ENCODE measurements around the gene PRICKLE2.

PRICKLE2 gene

DNA sequence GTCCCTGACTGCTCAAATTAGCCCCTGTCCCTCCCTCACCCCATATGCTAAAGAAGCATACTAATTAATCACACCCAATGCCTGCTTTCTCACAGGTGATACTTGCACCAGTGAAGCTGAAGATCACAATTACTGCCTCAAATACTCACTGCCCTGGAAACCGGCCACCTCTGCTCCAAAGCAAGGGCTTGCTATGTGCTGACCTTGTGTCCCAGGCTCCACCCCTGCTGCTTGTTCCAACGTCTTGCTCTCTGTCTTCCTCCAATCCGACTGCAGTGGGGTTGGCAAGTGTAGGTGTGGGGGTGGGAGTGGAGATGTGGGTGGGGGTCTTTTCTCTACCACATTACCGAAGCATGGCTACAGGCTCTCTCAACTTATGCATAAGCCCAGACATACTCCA lies 146.3 kb downstream of the PRICKLE2 start:
- FAIRE-seq (no peak), DNase-seq (ENCODE audit: low spot score) (no peak)

DNA sequence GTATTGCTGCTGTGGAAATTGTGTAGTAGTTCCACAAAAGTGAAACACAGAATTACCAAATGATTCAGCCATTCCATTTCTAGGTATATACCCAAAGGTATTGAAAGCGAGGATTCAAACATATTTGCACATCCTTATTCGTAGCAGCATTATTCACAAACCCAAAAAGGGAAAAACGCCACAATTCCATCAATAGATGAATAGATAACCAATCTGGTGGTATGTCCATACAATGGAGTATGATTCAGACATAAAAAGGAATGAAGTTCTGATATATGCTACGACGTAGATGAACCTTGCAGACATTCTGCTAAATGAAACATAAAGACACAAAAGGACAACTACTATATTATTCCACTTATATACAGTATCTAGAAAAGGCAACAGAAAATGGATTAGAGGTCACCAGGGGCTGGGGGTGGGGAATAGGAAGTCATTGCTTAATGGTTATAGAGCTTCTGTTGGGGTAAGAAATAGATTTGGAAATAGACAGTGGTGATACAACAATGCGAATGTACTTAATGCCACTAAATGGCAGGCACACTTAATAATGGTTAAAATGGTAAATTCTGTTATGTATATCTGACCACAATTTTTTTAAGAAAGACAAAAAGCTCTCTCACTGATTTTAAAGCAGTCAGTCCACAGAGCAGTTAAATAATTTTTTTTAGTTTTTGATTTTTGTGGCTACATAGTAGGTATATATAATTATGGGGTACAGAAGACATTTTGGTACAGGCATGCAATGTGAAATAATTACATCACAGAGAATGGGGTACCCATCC lies 150.2 kb downstream of the PRICKLE2 start:
- no peak for DNase-seq (ENCODE audit: low spot score)
- no peak for FAIRE-seq

DNA sequence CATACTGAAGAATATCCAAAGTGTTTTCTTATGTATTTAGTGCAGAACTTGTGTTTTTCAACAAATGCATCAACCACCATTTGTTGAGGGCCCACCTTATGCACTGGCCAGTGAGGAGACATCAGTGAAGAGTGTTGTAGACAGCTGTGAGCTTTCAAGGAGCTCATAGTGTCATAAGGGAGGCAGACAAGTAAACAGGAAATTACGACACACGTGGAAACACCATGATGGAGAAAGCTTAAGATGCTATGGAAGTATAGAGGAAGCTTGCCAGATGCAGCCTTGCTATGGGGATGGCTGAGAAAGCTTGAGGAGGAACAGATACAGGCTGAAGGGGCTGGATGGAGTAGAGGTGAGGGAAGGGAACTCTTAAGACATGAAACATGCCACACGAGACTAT lies 151.2 kb downstream of the PRICKLE2 start:
- no peak for DNase-seq (ENCODE audit: low spot score)

DNA sequence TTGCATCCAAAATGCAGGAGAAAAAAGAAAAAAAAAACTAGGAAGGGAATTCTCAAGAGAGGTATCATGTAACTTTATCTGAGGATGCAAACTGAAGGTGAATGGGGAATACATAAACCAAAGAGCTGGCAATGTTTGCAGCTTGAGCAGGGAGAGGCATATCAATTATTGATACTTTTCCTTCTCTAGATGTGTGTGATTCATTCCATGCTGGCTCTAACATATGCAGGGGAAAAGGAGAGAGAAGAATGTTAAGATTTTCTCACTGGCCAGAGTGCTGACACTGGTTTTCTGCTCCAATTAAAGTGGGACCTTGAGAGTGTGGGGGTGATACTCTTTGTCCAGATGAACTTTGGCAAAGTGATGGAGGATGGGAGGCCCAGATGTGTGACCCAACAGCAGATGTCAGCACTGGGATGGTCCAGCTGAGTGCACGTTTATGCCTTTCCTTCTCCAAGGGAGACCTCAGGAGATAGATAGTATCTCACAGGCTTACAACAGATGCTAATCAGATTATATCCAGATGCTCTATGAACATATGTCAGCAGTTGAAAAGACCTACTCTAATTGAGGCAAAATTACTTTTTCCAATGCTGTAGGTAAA lies 152.0 kb downstream of the PRICKLE2 start:
- FAIRE-seq (no peak), DNase-seq (ENCODE audit: low spot score) (no peak)

More for the DNA sequence above, 151.2 kb downstream of the PRICKLE2 start:
- FAIRE-seq = no peak

DNA sequence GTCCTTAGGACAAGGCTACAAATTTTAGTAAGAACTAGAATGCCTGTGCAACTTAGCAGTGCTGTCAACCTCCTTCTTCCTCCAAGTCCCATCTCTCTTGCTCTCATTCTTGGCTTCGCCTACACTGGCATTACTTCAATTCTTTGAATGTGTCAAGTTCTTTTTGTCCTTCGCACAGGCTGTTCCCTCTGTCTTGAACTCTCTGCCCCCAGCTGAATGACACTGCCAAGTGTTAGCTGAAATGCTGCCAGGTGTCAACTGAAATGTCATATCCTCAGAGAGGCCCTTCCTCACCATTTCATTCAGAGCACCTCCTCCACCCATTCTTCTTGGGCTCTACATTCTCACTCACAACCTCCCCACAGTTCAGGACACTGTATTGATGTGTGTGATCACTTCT lies 153.1 kb downstream of the PRICKLE2 start:
- DNase-seq (ENCODE audit: low spot score) = no peak
- no peak for FAIRE-seq

DNA sequence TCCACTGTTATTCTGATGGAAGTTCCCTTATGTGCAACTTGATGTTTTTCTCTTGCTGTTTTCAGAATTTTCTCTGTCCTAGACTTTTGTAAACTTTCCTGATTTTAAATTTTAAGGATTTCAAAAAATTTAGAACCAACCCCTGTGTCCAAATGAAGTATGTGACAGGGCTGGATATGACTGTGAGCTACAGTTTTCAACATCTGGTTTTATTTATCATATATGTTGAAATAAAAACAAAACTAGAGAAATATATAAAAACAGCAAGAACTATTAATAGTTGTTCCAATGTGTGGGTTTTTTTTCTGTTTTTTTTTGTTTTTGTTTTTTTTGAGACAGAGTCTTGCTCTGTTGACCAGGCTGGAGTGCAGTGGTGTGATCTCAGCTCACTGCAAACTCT lies 154.6 kb downstream of the PRICKLE2 start:
- no peak for DNase-seq (ENCODE audit: low spot score)
- no peak for FAIRE-seq

DNA sequence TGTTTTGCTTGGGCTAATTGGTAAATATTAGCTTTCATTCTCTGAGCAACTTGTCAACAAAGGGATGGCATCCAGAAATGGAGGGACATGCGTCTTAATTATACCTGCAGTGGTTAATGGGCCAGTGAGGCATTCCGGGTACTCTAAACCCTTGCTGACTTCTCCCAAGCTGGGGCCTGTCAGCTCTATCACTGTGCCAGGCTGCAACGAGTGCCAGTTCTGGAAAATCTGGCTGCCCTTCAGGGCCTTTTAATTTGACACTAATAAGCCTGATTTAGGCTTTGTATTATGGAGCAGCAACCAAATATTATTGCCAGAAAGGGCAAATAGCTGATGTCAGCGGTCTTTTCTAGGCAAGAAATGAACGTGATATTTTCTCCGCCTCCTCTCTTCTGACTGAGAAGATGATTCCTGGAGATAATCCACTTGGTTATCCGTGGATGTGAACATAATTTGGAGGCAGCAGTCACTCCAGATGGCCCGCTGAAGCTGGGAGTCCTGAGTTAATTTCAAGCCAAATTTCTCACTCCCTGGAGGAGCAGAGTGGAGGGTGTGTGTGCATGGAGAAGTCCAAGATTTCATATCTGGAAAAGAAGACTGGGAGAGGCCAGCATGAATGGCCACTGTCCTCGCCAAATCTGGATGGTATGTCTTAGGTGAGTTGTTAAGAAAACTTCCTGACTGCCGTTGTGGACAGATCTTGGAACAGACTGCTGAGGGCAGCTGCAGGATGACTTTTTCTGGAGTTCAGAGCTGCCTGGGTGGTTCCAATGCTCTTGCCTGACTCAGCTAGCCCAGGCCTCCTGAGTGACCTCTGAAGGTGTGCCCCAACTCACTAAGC lies 157.5 kb downstream of the PRICKLE2 start:
- FAIRE-seq = no peak

DNA sequence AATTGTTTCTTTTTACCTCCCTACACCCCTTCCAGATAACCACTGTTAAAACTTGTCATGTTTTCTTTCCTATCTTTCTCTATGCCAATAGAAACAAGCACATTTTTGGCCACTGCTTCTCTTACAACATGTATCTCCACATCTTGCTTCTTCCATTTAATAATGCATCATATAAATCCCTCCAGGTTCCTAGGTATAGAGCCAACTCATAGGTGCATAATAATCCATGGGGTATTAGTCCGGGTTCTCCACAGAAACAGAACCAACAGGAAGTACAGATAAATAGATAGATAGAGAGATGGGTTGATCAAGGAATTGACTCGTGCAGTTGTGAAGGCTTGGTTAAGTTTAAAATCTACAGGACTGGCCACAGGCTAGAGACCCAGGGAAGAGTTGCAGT lies 160.5 kb downstream of the PRICKLE2 start:
- no peak for DNase-seq (ENCODE audit: low spot score)
- no peak for FAIRE-seq

More for the DNA sequence above, 157.5 kb downstream of the PRICKLE2 start:
- DNase-seq (ENCODE audit: low spot score) = no peak

DNA sequence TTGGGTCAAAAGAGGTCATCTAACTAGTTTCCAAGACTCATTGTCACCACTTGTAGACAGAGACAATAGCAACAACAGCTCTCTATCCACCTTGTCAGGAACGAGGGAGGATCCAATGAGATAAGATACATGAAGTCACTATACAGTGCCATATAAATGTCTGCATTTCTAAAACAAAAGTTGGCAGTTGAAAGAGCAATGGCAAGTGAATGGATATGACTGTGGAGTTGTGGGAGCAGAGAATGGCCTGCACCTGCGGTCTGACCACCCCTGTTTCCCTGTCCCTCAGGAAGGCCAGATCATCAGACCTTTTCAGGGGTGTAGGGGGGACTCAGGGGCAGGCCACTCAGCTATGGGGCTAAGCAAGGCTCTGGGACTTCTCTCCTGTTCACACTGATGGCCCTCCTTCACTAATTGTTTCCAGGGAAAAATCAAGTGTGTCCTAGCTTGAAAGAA lies 161.3 kb downstream of the PRICKLE2 start:
- FAIRE-seq = peak; percentile 58
- no peak for DNase-seq (ENCODE audit: low spot score)

DNA sequence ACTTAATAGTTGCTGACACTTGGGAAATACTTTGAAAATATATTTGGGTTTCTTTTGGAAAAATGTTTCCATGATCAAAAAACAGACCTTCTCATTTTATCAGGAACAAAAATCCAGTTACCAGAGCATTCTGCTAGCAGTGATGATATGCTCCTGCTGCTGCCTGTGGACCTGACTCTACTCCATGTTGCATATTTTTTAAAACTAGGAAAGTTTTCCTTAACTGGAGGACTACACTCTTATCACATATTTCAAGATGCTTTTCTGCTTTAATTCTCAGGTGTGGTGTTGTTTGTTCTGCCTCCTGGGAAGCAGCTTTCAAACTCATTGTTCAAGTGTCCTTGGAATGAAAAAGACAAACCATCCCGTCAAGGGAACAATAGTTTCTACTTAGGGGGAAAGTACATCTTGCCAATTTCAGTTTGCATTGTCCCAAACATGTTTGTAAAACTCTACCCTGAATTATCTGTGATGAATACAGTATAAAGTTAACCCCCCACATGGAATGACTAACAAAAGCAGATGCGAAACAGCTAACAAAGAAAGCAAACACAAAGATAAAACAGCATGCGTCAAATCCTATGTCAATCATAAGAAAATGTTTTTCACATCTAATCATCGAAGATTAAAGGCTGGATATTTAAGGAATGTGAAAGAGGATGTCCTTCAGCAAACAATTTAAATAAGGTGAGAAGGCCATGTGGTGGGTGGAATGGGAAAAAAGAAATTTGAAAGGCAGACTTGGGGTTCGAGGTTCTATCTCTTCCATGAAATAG lies 161.9 kb downstream of the PRICKLE2 start:
- no peak for DNase-seq (ENCODE audit: low spot score)
- no peak for FAIRE-seq

DNA sequence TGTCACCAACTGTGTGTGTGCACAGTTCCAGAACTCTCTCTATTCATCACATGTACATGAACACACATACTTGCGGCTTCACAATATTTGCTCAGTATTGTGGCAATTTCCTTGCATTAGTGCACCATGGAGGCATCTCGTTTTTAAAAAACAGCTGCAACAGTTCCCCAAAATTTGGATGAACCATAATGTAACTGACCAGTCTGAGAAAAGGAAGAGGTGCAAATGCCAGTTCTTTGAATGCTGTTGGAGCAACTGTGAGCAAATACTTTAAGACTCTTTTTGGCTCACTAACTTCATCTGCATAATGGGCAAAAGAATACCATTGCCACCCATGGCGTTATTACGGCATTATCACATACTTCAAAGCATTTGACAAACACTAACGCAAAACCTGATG lies 163.6 kb downstream of the PRICKLE2 start:
- FAIRE-seq (no peak), DNase-seq (ENCODE audit: low spot score) (no peak)

DNA sequence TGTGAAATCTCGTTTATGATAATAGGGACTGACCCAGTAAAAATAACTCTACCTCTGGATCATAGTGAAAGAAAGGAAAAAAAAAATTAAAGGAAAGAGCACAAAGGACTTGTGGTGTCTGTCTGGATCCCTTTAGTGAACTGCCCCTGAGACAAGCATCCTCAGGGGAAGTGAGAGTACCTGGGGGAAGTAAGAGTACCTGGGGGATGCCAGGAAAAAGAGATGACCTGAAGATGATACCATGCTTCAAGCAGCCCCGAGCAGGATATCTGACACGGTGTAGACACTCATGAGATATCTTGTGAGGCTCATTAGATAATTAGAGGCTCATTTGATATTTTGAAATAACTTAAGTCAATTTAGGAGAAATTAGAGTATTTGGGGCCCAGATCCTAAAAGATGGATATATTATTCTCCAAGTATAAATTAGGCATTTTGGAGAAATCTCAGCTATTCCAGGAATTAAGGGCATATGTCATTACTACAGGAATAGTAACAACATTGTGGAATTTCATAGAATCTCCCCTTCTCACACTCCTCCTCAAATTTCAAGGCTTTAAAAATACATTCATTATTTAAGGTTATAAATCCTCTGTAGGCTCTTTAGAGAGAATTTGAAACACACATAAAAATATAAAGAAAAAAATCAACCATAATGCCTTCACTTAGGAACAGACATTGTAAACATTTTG lies 165.6 kb downstream of the PRICKLE2 start:
- FAIRE-seq (no peak), DNase-seq (ENCODE audit: low spot score) (no peak)

DNA sequence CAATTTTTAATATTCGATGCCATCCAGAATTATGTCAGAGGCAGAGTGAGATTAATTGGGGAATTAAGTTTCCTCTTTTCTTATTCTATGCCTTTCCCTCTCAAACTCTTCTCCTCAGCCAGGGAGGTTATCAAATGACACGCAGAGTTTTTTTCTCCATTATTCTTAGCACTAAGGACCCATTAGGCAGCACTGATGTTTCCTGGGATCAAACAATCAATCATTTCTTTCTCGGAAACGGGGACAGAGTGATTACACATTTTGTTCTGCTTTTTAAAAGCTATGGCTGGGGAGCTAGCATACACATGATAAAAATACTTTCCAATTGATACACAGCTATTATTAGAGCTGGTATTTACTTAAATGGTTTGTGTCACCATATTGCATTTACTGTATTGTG lies 166.7 kb downstream of the PRICKLE2 start:
- FAIRE-seq (no peak), DNase-seq (ENCODE audit: low spot score) (no peak)

DNA sequence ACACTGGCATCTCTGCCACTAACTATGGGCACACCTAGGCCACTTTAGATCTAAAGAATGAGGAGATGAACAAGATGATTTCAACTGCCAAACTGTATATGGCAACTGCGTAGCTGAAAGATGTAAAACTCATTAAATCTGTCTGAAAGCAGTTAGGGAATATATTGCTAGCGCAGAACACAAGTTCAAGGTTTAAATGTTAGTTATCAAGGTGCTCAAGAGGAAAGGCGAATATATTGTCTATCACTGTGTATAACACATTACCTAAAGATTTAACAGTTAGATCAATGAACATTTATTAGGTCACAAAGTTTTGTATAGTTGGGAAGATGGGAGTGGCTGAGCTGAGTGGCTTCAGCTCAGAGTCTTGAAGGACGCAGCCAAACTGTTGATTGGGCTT lies 168.0 kb downstream of the PRICKLE2 start:
- DNase-seq (ENCODE audit: low spot score) (no peak), FAIRE-seq (no peak)

DNA sequence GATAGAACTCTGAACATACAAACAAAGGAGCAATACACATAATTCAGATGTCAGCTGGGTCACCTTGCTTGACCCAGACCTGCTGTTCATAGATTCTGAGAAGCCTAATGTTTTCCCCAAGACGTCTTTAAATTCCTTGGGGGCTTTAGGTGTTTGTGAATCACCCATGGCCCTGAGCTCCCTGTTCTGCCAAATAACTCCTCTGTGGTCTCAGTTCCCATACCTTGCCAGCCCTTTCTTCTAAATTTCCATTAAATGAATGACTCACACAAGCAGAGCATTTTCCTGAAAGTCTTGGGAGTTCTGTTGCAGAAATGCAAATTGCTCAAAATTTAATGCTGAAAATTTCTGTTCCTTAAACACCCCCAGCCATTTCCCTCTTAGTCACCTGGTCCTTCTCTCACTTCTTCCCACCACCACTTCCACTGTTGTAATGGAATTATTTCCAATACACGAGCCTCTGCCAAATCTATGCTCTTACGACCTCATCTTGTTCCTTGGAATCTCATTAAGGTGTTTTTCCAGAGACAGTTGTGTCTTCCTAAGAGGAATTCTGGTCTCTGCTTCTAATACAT lies 168.6 kb downstream of the PRICKLE2 start:
- DNase-seq (ENCODE audit: low spot score) (peak; percentile 61), FAIRE-seq (no peak)

DNA sequence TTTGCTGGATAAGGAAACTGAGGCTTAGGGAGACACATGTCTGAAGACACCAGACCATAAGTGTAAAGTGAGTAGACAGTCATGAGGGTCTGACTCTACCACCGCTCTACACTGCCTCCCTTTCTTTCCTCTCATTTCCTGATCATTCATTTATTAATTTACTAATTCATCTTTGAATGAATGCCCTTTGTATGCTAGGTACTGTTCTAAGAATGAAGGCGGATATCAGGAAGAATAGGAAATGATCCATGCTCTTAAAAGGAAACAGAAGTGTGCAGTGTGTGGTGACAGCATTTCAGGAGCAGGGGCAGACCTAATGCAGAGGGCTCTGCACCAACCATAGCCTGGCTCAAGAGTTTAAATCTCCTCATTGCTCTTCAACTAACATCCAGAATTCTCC lies 170.2 kb downstream of the PRICKLE2 start:
- FAIRE-seq = no peak
- DNase-seq (ENCODE audit: low spot score) = no peak

DNA sequence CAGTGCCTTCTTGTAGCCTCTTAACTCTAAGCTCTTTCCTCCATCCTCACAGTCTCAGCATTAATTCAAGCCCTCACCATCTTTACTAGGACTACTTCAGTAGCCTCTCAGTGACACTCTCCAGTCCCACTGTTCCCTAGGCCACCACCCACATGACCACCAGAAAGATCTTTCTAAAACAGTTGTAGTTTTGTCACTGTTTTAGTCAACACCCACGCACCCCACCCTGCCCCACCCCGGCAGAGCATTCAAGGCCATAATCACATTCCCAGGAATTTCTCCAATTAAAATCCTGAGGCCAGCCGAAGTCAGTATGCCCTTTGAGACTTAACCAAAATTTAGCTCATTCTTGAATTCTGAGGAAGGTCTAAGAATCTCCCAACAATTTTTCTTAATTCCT lies 170.8 kb downstream of the PRICKLE2 start:
- FAIRE-seq (no peak), DNase-seq (ENCODE audit: low spot score) (no peak)

DNA sequence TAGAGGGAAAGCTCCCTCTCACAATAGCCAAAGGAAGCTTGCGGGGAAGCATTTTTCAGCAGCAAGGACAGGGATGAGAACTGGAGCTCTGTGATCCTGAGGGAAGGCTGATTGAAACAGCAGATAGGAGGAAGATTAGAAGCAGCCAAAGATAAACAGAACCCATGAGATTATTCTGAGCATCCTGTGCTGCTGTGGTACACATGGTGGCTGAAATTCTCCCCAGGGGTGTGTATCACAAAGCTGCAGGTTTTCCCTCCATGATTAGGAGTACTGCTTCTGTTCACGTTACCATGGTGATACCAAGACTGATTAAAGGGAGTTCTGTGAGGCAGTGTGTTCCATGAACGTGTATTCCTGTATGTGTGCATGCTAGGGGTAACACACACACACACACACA lies 171.7 kb downstream of the PRICKLE2 start:
- FAIRE-seq = no peak
- no peak for DNase-seq (ENCODE audit: low spot score)

DNA sequence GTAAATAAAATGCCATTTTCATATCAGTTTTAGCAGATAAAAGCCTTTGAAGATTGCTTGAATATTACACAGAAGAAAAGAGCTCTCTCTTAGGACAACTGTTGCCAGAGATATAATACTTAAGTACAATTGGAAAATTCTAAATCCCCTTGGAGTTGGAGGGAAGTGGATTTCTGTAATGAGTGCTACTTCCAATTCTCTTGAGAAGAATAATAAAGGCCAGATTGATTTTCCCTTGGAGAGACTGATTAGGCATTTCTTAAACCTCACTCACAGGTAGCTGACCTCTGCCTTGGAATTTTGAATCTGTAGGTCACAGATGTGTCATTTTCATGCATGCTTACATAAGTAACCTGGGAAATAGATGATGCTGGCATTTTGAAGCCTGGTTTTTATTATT lies 172.1 kb downstream of the PRICKLE2 start:
- FAIRE-seq = no peak
- no peak for DNase-seq (ENCODE audit: low spot score)

DNA sequence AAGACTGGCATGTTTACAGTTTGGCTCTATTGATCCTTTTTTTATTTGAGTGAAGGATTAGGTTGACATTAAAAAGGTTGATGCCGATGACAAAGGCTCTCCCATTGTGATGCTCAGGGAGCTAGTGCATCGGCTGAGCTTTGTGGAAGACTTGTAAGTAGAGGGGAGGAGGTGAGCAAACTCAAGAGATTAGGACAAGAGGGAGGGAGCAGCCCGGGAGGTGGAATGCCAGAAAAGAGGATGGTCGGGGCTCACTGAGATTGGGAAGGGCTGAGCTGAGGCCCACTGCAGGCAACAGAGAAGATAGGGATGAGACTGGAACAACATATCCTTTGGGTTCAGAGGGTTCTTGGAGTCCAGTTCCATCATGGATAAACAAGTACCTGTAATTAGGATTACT lies 175.4 kb downstream of the PRICKLE2 start:
- no peak for FAIRE-seq
- no peak for DNase-seq (ENCODE audit: low spot score)

Measured in urothelium cell line (cell line).